T-cell (primary cell): ENCODE data around the gene LRRC39. TPM values are rescaled to one million over a fixed set of nuclear protein-coding genes. Genes with fewer than 3 reads are reported as not detected.

Source experiments
- ATAC-seq, 4 experiments: fragments of 200-7000 bp in 3 of 4; fragments of 150-1000 bp in 1 of 4; cut with Tn5 transposase; replicated peaks in 1 of 4; 1 replicate in 3 of 4; 2 replicates in 1 of 4; pipeline ENCODE4 v1.10.0; 2021; ENCODE audit warnings: moderate library complexity in 3 of 4, mild to moderate bottlenecking in 2 of 4, moderate number of reproducible peaks in 1 of 4
- CTCF ChIA-PET, 2 donors: fragments of 300-600 bp; sonication (Branson Sonifier 250); formaldehyde crosslinking; loops; one replicate each; lab custom pipeline; 2022; ENCODE audit warnings: antibody characterized with exemption in 2 of 2; lab: Charles Lee
- POLR2A ChIA-PET, 2 donors: fragments of 300-600 bp; sonication (Branson Sonifier 250); formaldehyde crosslinking; loops; one replicate each; lab custom pipeline; 2022; ENCODE audit warnings: antibody characterized with exemption in 2 of 2; lab: Charles Lee
- DNase-seq, 35 experiments: peaks; one replicate each; pipeline versions ENCODE4 v3.0.0 to v3.0.0-alpha.2; 2013 to 2023
- H3K27ac ChIP-seq: one replicate; pipeline ENCODE4 v1.5.1; 2013; ENCODE audit warnings: low read length
- H3K27me3 ChIP-seq, 2 experiments: replicated peaks in 1 of 2; 1 replicate in 1 of 2; 2 replicates in 1 of 2; pipeline versions ENCODE4 v1.6.1 to v1.7.0; 2013; ENCODE audit warnings: low read length in 1 of 2, mixed read lengths in 1 of 2; ENCODE audit not compliant: control insufficient read depth in 2 of 2, insufficient read depth in 2 of 2; ENCODE audit errors: extremely low read depth in 1 of 2
- H3K36me3 ChIP-seq, 2 donors: 1 replicate in 1 of 2; 2 replicates in 1 of 2; pipeline versions ENCODE4 v1.6.1 to v1.7.0; 2013; ENCODE audit warnings: low read length in 1 of 2; ENCODE audit not compliant: control insufficient read depth in 2 of 2, insufficient read depth in 1 of 2; ENCODE audit errors: extremely low read depth in 1 of 2
- H3K4me1 ChIP-seq, 2 experiments: 1 replicate in 1 of 2; 2 replicates in 1 of 2; pipeline versions ENCODE4 v1.6.1 to v1.7.0; 2013; ENCODE audit warnings: low read length in 2 of 2, mixed read lengths in 1 of 2; ENCODE audit not compliant: insufficient read depth in 2 of 2, control insufficient read depth in 1 of 2; ENCODE audit errors: extremely low read depth in 1 of 2
- H3K4me3 ChIP-seq, 2 donors: 1 replicate in 1 of 2; 2 replicates in 1 of 2; pipeline versions ENCODE4 v1.5.1 to v1.7.0; 2013; ENCODE audit warnings: mild to moderate bottlenecking in 2 of 2, low read length in 1 of 2, moderate library complexity in 1 of 2; ENCODE audit not compliant: control insufficient read depth in 1 of 2; ENCODE audit errors: extremely low read depth in 1 of 2
- H3K9me3 ChIP-seq: 2 replicates; pipeline ENCODE4 v1.7.0; 2013
- H3K27ac Mint-ChIP-seq, 2 donors: one replicate each; pipeline ENCODE4 v1.8.0; 2020 to 2021; ENCODE audit warnings: mild to moderate bottlenecking in 2 of 2, mixed read lengths in 2 of 2
- H3K27me3 Mint-ChIP-seq, 2 donors: one replicate each; pipeline ENCODE4 v1.8.0; 2021 to 2022; ENCODE audit warnings: mixed read lengths in 2 of 2
- H3K36me3 Mint-ChIP-seq: one replicate; pipeline ENCODE4 v1.8.0; 2021; ENCODE audit warnings: mixed read lengths
- H3K4me1 Mint-ChIP-seq, 3 donors: one replicate each; pipeline ENCODE4 v1.8.0; 2020 to 2022; ENCODE audit warnings: mixed read lengths in 3 of 3, mild to moderate bottlenecking in 1 of 3
- H3K4me3 Mint-ChIP-seq, 3 donors: one replicate each; pipeline ENCODE4 v1.8.0; 2020 to 2022; ENCODE audit warnings: mild to moderate bottlenecking in 3 of 3, mixed read lengths in 3 of 3, moderate library complexity in 3 of 3
- H3K9me3 Mint-ChIP-seq, 3 donors: one replicate each; pipeline ENCODE4 v1.8.0; 2020 to 2022; ENCODE audit warnings: mixed read lengths in 3 of 3
- WGBS: methylation state at CpG from one replicate; pipeline ENCODE4 v1.1.5; 2013; ENCODE audit warnings: missing lambda C conversion rate; ENCODE audit not compliant: insufficient coverage; 5-methylcytosine and 5-hydroxymethylcytosine counted together
- total RNA-seq, 35 experiments: library from RNA in 6 of 35; stranded (reverse) in 6 of 35; fragments of 120-200 nt in 1 of 35; gene quantifications; one replicate each; pipeline versions ENCODE4 v1.2.1 to v1.2.4 and lab custom pipeline; 2013 to 2026

Gene LRRC39
- 1 to 10 TPM; 1.1 to 1.5 (median 1.3) TPM for total RNA-seq
- total RNA-seq (2013): 0.81 TPM
- total RNA-seq (lab: John Stamatoyannopoulos, UW): 0.29 to 3.5 (median 1.1) reads per million in 29 experiments

GRCh38 chr1:100178091-100178490 is at the start of gene LRRC39:
Gene LRRC39 (minus strand): TSS chr1:100178256. CDS start chr1:100168516, 9,740 bp downstream.
- no peaks in the 10 kb centered on the region for H3K27me3 Mint-ChIP-seq
- ChIA-PET CTCF (no interaction called here), POLR2A (no interaction called here)
- no peaks in the 10 kb centered on the region for H3K4me1 ChIP-seq
- H3K9me3 Mint-ChIP-seq: peaks cover 0 to 14% (median 0%) of the 10 kb centered on the region in 3 donors
- H3K36me3 Mint-ChIP-seq: peaks cover 4% of the 10 kb centered on the region
- H3K4me3 ChIP-seq: no peak within 1 kb of the TSS
- H3K4me3 Mint-ChIP-seq: no peak within 1 kb of the TSS
- H3K27ac ChIP-seq: no peak within 1 kb of the TSS
- DNase-seq: no peak
- no CpG with 5 or more reads among the region's 5 CpGs for WGBS
- H3K9me3 ChIP-seq: no peaks in the 10 kb centered on the region
- H3K4me1 Mint-ChIP-seq: no peaks in the 10 kb centered on the region
- no peak for ATAC-seq
- no peak within 1 kb of the TSS for H3K27ac Mint-ChIP-seq
- no peaks in the 10 kb centered on the region for H3K27me3 ChIP-seq
- no peaks in the 10 kb centered on the region for H3K36me3 ChIP-seq

DNA sequence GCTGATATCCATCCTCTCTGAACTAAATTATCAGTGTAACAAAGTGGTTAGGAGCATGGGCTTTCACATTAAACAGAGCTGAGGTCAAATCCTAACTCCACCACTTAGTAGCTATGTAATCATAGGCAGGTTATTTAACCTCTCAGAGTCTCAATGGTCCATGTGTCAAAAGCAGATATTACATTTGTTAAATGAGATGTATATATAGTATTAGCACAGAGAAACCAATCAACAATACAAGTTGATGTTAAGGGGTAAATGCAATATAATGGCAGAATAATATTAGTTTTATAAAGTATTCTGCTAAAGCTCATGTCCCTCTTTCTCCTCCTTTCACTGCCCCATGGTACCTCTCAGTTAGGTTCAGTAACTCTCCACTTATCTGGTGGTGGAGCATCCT is 44.4 kb upstream of the LRRC39 start:
- ChIA-PET CTCF (interaction anchor here (0.6 to 1.0 kb wide), 4 partner anchors 12 to 929 kb away, joined by 3 to 4 read pairs (median 4); no protein-coding TSS in a partner anchor), POLR2A (interaction anchor here (0.6 kb wide), 2 partner anchors 17 to 1251 kb away, joined by 3 to 8 read pairs; no protein-coding TSS in a partner anchor)
- ATAC-seq: no peak
- H3K27ac Mint-ChIP-seq: no peak overlapping the region
- peaks cover 30% of the 10 kb centered on the region for H3K36me3 Mint-ChIP-seq
- no peaks in the 10 kb centered on the region for H3K9me3 Mint-ChIP-seq
- Histone ChIP-seq H3K9me3 (no peaks in the 10 kb centered on the region), H3K4me3 (no peak overlapping the region), H3K4me1 (no peaks in the 10 kb centered on the region), H3K27me3 (no peaks in the 10 kb centered on the region), H3K36me3 (peaks cover 0 to 20% of the 10 kb centered on the region in 2 donors), H3K27ac (no peak overlapping the region)
- peaks cover 9 to 12% (median 11%) of the 10 kb centered on the region in 3 donors for H3K4me1 Mint-ChIP-seq
- no peak overlapping the region for H3K4me3 Mint-ChIP-seq
- no peak for DNase-seq
- no peaks in the 10 kb centered on the region for H3K27me3 Mint-ChIP-seq

DNA sequence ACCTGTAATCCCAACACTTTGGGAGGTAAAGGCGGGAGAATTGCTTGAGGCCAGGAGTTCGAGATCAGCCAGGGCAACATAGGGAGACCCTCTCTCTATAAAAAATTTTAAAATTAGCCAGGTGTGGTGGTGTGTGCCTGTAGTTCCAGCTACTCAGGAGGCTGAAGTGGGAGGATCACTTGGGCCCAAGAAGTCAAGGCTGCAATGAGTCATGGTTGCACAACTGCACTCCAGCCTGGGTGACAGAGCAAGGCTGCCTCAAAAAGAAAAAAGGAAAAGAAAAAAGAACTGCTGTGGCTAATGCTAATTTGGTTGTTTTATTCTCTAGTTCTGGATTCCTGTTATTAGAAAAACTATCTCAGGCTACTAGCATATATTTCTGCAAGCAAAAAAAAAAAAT is 41.8 kb upstream of the LRRC39 start:
- no peaks in the 10 kb centered on the region for H3K27me3 ChIP-seq
- H3K27ac ChIP-seq: no peak overlapping the region
- DNase-seq: no peak
- Mint-ChIP-seq H3K9me3 (no peaks in the 10 kb centered on the region), H3K27ac (no peak overlapping the region), H3K4me3 (no peak overlapping the region), H3K36me3 (peaks cover 35% of the 10 kb centered on the region), H3K27me3 (no peaks in the 10 kb centered on the region), H3K4me1 (peaks cover 9 to 12% (median 11%) of the 10 kb centered on the region in 3 donors)
- WGBS: no CpG with 5 or more reads among the region's 2 CpGs
- peaks cover 0 to 21% of the 10 kb centered on the region in 2 donors for H3K36me3 ChIP-seq
- ATAC-seq: no peak
- no peaks in the 10 kb centered on the region for H3K4me1 ChIP-seq
- ChIA-PET CTCF (no interaction called here), POLR2A (interaction anchor here in 1 of 2 donors (0.8 kb wide), 1 partner anchor 30 kb away, joined by 3 read pairs; no protein-coding TSS in a partner anchor)
- H3K4me3 ChIP-seq: no peak overlapping the region
- H3K9me3 ChIP-seq: no peaks in the 10 kb centered on the region

DNA sequence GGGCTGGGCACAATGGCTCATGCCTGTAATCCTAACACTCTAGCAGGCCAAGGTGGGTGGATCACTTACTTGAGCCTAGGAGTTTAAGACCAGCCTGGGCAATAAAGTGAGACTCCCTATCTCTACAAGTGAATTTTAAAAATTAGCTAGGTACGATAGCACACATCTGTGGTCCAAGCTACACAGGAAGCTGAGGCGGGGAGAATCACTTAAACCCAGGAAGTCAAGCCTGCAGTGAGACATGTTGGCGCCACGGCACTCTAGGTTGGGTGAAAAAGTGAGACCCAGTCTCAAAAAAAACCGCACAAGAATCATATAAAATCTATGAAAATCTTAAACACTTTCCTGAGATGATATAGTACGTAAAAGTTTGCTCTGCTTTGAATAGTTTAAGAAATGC is 41.4 kb upstream of the LRRC39 start:
- Mint-ChIP-seq H3K4me1 (peaks cover 9 to 12% (median 11%) of the 10 kb centered on the region in 3 donors), H3K36me3 (peaks cover 38% of the 10 kb centered on the region), H3K27me3 (no peaks in the 10 kb centered on the region), H3K9me3 (no peaks in the 10 kb centered on the region), H3K4me3 (no peak overlapping the region), H3K27ac (no peak overlapping the region)
- DNase-seq: peak in 3 of 35 experiments; percentile 2 to 5 (median 4)
- Histone ChIP-seq H3K36me3 (peaks cover 0 to 25% of the 10 kb centered on the region in 2 donors), H3K9me3 (no peaks in the 10 kb centered on the region), H3K4me3 (no peak overlapping the region), H3K27me3 (no peaks in the 10 kb centered on the region), H3K27ac (no peak overlapping the region), H3K4me1 (no peaks in the 10 kb centered on the region)
- ATAC-seq: no peak
- ChIA-PET POLR2A (interaction anchor here (0.6 to 0.8 kb wide), 2 partner anchors 30 to 177 kb away, joined by 3 to 5 read pairs; no protein-coding TSS in a partner anchor), CTCF (interaction anchor here in 1 of 2 donors (0.5 kb wide), 1 partner anchor 168 kb away, joined by 5 read pairs; no protein-coding TSS in a partner anchor)
- 33% methylated on average over 1 of the region's 6 CpGs for WGBS

DNA sequence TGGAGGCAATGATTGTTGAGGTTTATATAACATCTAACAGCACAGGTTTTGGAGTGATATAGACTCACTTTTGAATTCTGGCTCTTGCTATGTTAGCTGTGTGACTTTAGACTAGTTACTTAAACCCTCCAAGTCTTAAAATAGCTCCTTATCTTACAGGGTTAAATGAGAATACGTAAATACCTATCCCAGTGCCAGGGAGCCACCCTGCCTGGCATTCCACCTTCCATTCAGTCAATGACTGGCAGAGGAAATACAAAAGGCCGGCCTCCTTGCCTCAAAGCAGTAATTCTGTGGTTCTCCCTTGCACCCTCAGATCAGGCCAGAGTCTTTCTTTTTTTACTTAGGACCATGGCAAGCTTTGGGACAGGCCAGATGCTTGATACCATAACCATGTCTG is 39.8 kb upstream of the LRRC39 start:
- Histone ChIP-seq H3K27ac (no peak overlapping the region), H3K4me1 (no peaks in the 10 kb centered on the region), H3K27me3 (no peaks in the 10 kb centered on the region), H3K9me3 (no peaks in the 10 kb centered on the region), H3K4me3 (no peak overlapping the region), H3K36me3 (peaks cover 0 to 39% of the 10 kb centered on the region in 2 donors)
- no peaks in the 10 kb centered on the region for H3K27me3 Mint-ChIP-seq
- H3K27ac Mint-ChIP-seq: no peak overlapping the region
- ChIA-PET POLR2A (interaction anchor here in 1 of 2 donors (0.6 to 0.7 kb wide), 2 partner anchors 44 to 228 kb away, joined by 3 to 5 read pairs; no protein-coding TSS in a partner anchor), CTCF (no interaction called here)
- H3K4me3 Mint-ChIP-seq: no peak overlapping the region
- no peaks in the 10 kb centered on the region for H3K9me3 Mint-ChIP-seq
- H3K4me1 Mint-ChIP-seq: peaks cover 9 to 12% (median 11%) of the 10 kb centered on the region in 3 donors
- ATAC-seq: no peak
- DNase-seq: no peak
- H3K36me3 Mint-ChIP-seq: peaks cover 44% of the 10 kb centered on the region
- 100% methylated on average over 1 of the region's 2 CpGs for WGBS

DNA sequence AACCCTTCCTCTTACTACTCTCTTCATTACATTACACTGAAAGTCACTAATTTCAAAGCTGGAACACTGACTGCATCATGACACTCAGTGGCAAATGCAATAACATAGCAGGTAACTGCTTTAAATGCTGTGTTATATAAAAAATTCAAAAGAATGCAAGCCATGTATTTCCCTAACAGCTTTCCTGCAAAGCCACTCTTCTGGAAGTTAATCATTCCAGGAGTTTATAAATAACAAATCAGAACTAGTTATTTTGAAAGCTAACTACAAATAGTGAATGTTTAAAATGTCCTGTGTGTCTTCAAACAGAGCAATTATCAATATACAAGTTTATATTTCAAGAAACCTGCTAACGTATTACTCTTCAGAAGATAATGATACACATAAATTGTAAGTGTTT is 37.0 kb upstream of the LRRC39 start:
- peaks cover 51% of the 10 kb centered on the region for H3K36me3 Mint-ChIP-seq
- no CpG with 5 or more reads among the region's 1 CpG for WGBS

More for the DNA sequence above, 37.0 kb upstream of the LRRC39 start:
- Mint-ChIP-seq H3K27me3 (no peaks in the 10 kb centered on the region), H3K4me3 (no peak overlapping the region), H3K27ac (no peak overlapping the region), H3K4me1 (peaks cover 6 to 8% (median 7%) of the 10 kb centered on the region in 3 donors), H3K9me3 (no peaks in the 10 kb centered on the region)
- no peak overlapping the region for H3K27ac ChIP-seq
- ChIA-PET POLR2A (no interaction called here), CTCF (no interaction called here)
- no peaks in the 10 kb centered on the region for H3K9me3 ChIP-seq
- ATAC-seq: no peak
- H3K36me3 ChIP-seq: peaks cover 0 to 57% of the 10 kb centered on the region in 2 donors
- no peak overlapping the region for H3K4me3 ChIP-seq
- no peaks in the 10 kb centered on the region for H3K4me1 ChIP-seq
- H3K27me3 ChIP-seq: no peaks in the 10 kb centered on the region
- DNase-seq: no peak
